CD4-positive, alpha-beta T cell treated with Interferon gamma for 1 hour (primary cell): Measurements from ENCODE around the gene ANK2.

Experiments used
- DNase-seq: peaks from one replicate; pipeline ENCODE4 v3.0.0-alpha.2; 2020

Gene ANK2

GRCh38 chr4:113049421-113050370 lies at the start of gene ANK2:
Gene ANK2, plus strand, starts transcription at chr4:113049653. Its CDS starts 76 bp downstream, at chr4:113049729.
- no peak for DNase-seq

GRCh38 chr4:113003841-113004240 lies 45.6 kb upstream of the ANK2 start:
- no peak for DNase-seq

- no peak for DNase-seq
These were observed 44.8 kb upstream of the ANK2 start for GRCh38 chr4:113004655-113005054.

- DNase-seq: no peak
These were observed 42.8 kb upstream of the ANK2 start for GRCh38 chr4:113006632-113007031.

GRCh38 chr4:113007151-113007550 lies 42.3 kb upstream of the ANK2 start:
- no peak for DNase-seq

GRCh38 chr4:113008135-113008534 lies 41.3 kb upstream of the ANK2 start:
- DNase-seq: no peak

- no peak for DNase-seq
These were observed 40.7 kb upstream of the ANK2 start for GRCh38 chr4:113008716-113009115.

GRCh38 chr4:113009461-113009860 lies 40.0 kb upstream of the ANK2 start:
- no peak for DNase-seq

- DNase-seq: no peak
These were observed 37.2 kb upstream of the ANK2 start for GRCh38 chr4:113012122-113012725.

GRCh38 chr4:113012786-113013185 lies 36.7 kb upstream of the ANK2 start:
- DNase-seq: no peak

GRCh38 chr4:113013751-113014150 lies 35.7 kb upstream of the ANK2 start:
- DNase-seq: no peak

GRCh38 chr4:113016377-113016776 lies 33.1 kb upstream of the ANK2 start:
- no peak for DNase-seq

GRCh38 chr4:113020966-113021365 lies 28.5 kb upstream of the ANK2 start:
- DNase-seq: no peak

- DNase-seq: no peak
These were observed 25.1 kb upstream of the ANK2 start for GRCh38 chr4:113024388-113024787.

- no peak for DNase-seq
These were observed 24.0 kb upstream of the ANK2 start for GRCh38 chr4:113025416-113025815.

- no peak for DNase-seq
These were observed 22.9 kb upstream of the ANK2 start for GRCh38 chr4:113026556-113026955.

GRCh38 chr4:113028074-113028473 lies 21.4 kb upstream of the ANK2 start:
- DNase-seq: no peak

- DNase-seq: no peak
These were observed 18.2 kb upstream of the ANK2 start for GRCh38 chr4:113031212-113031611.

- no peak for DNase-seq
These were observed 8.7 kb upstream of the ANK2 start for GRCh38 chr4:113040793-113041192.

- no peak for DNase-seq
These were observed 7.0 kb upstream of the ANK2 start for GRCh38 chr4:113042502-113042901.

GRCh38 chr4:113043591-113043990 lies 5.9 kb upstream of the ANK2 start:
- no peak for DNase-seq

GRCh38 chr4:113050371-113050755 lies 910 bp downstream of the ANK2 start:
- DNase-seq: no peak

GRCh38 chr4:113050837-113051236 lies 1.4 kb downstream of the ANK2 start:
- DNase-seq: no peak

GRCh38 chr4:113051361-113051760 lies 1.9 kb downstream of the ANK2 start:
- DNase-seq: no peak
